Activated T-cell treated with anti-CD3 and anti-CD28 coated beads, Interleukin-2, amount 50 U/mL, for 72 hours (primary cell): ENCODE data around the gene BHLHE40. TPM values are rescaled to one million over a fixed set of nuclear protein-coding genes. Genes with fewer than 3 reads are reported as not detected.

Source experiments
- ATAC-seq, 2 donors: fragments of 150-1000 bp; cut with Tn5 transposase; replicated peaks in 1 of 2; 2 replicates each; pipeline ENCODE4 v1.10.0; 2021; ENCODE audit warnings: moderate library complexity in 2 of 2, mild to moderate bottlenecking in 1 of 2
- DNase-seq, 2 donors: peaks; one replicate each; pipeline ENCODE4 v3.0.0; 2021 to 2022; ENCODE audit warnings: mixed read lengths in 1 of 2
- H3K27ac Mint-ChIP-seq: one replicate; pipeline ENCODE4 v1.8.0; 2022; ENCODE audit warnings: mild to moderate bottlenecking, moderate library complexity, mixed read lengths
- H3K27me3 Mint-ChIP-seq: one replicate; pipeline ENCODE4 v1.8.0; 2022; ENCODE audit warnings: low read depth, mixed read lengths
- H3K36me3 Mint-ChIP-seq, 2 donors: one replicate each; pipeline ENCODE4 v1.8.0; 2022; ENCODE audit warnings: mixed read lengths in 2 of 2, mild to moderate bottlenecking in 1 of 2; ENCODE audit not compliant: insufficient read depth in 2 of 2
- H3K4me1 Mint-ChIP-seq: one replicate; pipeline ENCODE4 v1.8.0; 2022; ENCODE audit warnings: low read depth, mixed read lengths
- H3K4me3 Mint-ChIP-seq, 2 donors: one replicate each; pipeline ENCODE4 v1.8.0; 2022; ENCODE audit warnings: mild to moderate bottlenecking in 2 of 2, mixed read lengths in 2 of 2, moderate library complexity in 2 of 2
- H3K9me3 Mint-ChIP-seq, 2 donors: one replicate each; pipeline ENCODE4 v1.8.0; 2022; ENCODE audit warnings: mixed read lengths in 2 of 2
- total RNA-seq, 2 donors: library from RNA; stranded (reverse); gene quantifications; one replicate each; pipeline ENCODE4 v1.2.3, GENCODE V29; 2022

Gene BHLHE40
- total RNA-seq, 2 donors from 2014 or later, result 303 to 440 TPM

DNA sequence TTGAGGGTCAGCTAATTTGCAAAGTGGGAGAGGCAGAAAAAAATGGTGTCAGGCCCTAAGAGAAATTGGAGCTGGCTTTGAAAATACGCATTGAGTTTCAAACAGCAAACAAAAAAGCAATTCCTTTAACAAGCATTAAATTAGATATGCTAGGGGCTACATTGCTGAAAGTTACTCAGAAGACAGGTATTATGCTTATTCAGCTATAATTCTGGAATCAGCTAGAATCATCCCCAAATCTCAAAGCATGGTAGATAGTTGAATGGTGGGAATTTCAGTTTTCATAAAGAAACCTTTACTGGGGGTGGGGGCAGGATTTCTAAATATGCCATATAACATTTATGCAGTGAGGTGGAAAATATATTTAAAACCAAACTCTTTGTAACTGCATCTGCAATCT lies 50.5 kb downstream of the BHLHE40 start:
- DNase-seq (no peak), ATAC-seq (no peak)
- Mint-ChIP-seq H3K27me3 (no peaks in the 10 kb centered on the region), H3K4me1 (peaks cover 52% of the 10 kb centered on the region), H3K4me3 (no peak overlapping the region), H3K9me3 (no peaks in the 10 kb centered on the region), H3K36me3 (no peaks in the 10 kb centered on the region), H3K27ac (no peak overlapping the region)

DNA sequence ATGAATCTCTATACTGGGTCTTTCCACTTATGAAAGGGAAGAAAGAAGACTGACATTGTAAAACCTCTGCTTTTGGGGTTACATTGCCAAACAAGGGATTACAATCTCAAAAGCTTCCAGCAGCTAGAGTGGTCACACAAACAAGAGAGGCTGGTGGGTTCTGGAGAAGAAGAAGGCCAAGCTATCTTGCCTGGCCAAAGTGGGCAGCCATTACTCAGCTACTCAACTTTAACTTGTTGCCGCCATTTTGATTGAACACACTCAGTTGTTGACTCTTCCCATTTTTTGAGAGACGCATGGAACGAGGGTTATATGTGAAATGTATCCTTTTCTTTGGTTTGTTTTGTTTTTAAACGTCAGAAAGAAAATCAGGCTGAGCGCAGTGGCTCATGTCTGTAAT lies 50.9 kb downstream of the BHLHE40 start:
- Mint-ChIP-seq H3K9me3 (no peaks in the 10 kb centered on the region), H3K27me3 (no peaks in the 10 kb centered on the region), H3K27ac (no peak overlapping the region), H3K4me1 (peaks cover 52% of the 10 kb centered on the region), H3K4me3 (no peak overlapping the region), H3K36me3 (no peaks in the 10 kb centered on the region)
- no peak for DNase-seq
- no peak for ATAC-seq

DNA sequence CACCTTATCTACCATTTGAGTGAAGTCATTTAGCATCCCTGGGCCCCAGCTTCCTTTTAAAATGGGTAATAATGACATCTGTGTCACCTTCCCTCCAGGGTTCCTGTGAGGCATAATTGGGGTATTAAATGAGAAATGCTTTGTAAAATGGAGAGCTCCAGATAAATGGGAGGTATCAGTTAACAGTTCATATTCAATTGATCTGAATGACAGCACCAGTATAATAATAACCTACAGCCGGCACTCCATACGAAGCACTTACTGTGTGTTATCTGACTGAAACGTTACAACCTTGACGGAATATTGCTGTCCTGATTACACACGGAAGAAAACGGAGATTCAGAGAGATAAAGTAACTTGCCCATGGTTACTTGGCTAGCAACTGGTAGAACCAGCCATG lies 53.6 kb downstream of the BHLHE40 start:
- Mint-ChIP-seq H3K27me3 (no peaks in the 10 kb centered on the region), H3K4me3 (no peak overlapping the region), H3K9me3 (no peaks in the 10 kb centered on the region), H3K36me3 (no peaks in the 10 kb centered on the region), H3K4me1 (peaks cover 52% of the 10 kb centered on the region), H3K27ac (no peak overlapping the region)
- DNase-seq (no peak), ATAC-seq (peak in 1 of 2 donors; percentile 36)

Other genes with a start within 250 kb of the BHLHE40 start
- 10 to 100 TPM; 61.3 to 73.6 TPM for gene ARL8B, start 142.9 kb downstream of the BHLHE40 start, total RNA-seq
- gene EDEM1, start 208.3 kb downstream of the BHLHE40 start, total RNA-seq, result 100 to 1,000 TPM; 225 to 272 TPM